Transverse colon (tissue), 4 donors: ENCODE measurements around the gene HAGHL.

ENCODE experiments used
- POLR2A ChIP-seq: fragments of 450-650 bp; IDR thresholded peaks from one replicate; pipeline ENCODE4 v1.6.1; 2016; ENCODE audit warnings: antibody characterized with exemption, mild to moderate bottlenecking, moderate library complexity
- POLR2AphosphoS5 ChIP-seq, 3 donors: sonication (generic); formaldehyde crosslinking; IDR thresholded peaks; one replicate each; pipeline ENCODE4 v1.6.1; 2016; ENCODE audit warnings: antibody characterized with exemption in 3 of 3
- TF ChIP-seq, protein P1 (sequence below), 5 experiments: fragments of 200-600 bp in 3 of 5; fragments of 450-650 bp in 2 of 5; sonication (generic) in 3 of 5; IDR thresholded peaks; 1 replicate in 2 of 5; 2 replicates in 3 of 5; pipeline ENCODE4 v1.5.1; 2016 to 2017; ENCODE audit warnings: antibody characterized with exemption in 5 of 5, inconsistent platforms in 3 of 5, mild to moderate bottlenecking in 2 of 5, moderate library complexity in 1 of 5

- TF ChIP-seq, protein P1, sequence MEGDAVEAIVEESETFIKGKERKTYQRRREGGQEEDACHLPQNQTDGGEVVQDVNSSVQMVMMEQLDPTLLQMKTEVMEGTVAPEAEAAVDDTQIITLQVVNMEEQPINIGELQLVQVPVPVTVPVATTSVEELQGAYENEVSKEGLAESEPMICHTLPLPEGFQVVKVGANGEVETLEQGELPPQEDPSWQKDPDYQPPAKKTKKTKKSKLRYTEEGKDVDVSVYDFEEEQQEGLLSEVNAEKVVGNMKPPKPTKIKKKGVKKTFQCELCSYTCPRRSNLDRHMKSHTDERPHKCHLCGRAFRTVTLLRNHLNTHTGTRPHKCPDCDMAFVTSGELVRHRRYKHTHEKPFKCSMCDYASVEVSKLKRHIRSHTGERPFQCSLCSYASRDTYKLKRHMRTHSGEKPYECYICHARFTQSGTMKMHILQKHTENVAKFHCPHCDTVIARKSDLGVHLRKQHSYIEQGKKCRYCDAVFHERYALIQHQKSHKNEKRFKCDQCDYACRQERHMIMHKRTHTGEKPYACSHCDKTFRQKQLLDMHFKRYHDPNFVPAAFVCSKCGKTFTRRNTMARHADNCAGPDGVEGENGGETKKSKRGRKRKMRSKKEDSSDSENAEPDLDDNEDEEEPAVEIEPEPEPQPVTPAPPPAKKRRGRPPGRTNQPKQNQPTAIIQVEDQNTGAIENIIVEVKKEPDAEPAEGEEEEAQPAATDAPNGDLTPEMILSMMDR (IDR thresholded peaks at IDR 0.05): no peak
- no peak for TF ChIP-seq POLR2AphosphoS5 (IDR thresholded peaks at IDR 0.05)
- no peak for TF ChIP-seq POLR2A
Observed at GRCh38 chr16:714558-715476, 12.1 kb upstream of the HAGHL start, which contains the start of gene METRN.
